Calu3 (cell line): ENCODE results near the gene KMO. TPM values are rescaled to one million over a fixed set of nuclear protein-coding genes. Genes with fewer than 3 reads are reported as not detected.

Experiments
- BruUV-seq: library from RNA; stranded (reverse); fragments of 400-500 nt; replicated peaks from 2 replicates; lab custom pipeline; 2021; lab: Mats Ljungman, UMichigan
- CTCF ChIA-PET: fragments of 300-600 bp; sonication (Branson Sonifier 250); formaldehyde crosslinking; loops from one replicate; lab custom pipeline; 2022; ENCODE audit warnings: antibody characterized with exemption; lab: Charles Lee
- DNase-seq: peaks from one replicate; pipeline ENCODE4 v3.0.0; 2022
- H3K27ac Mint-ChIP-seq: one replicate; pipeline ENCODE4 v1.8.0; 2022; ENCODE audit warnings: mixed read lengths; ENCODE audit not compliant: unreplicated experiment
- H3K27me3 Mint-ChIP-seq: one replicate; pipeline ENCODE4 v1.8.0; 2022; ENCODE audit warnings: mixed read lengths; ENCODE audit not compliant: unreplicated experiment
- H3K36me3 Mint-ChIP-seq: one replicate; pipeline ENCODE4 v1.8.0; 2022; ENCODE audit warnings: mild to moderate bottlenecking, moderate library complexity, mixed read lengths; ENCODE audit not compliant: insufficient read depth, unreplicated experiment
- H3K4me1 Mint-ChIP-seq: one replicate; pipeline ENCODE4 v1.8.0; 2022; ENCODE audit warnings: mild to moderate bottlenecking, low read depth, mixed read lengths; ENCODE audit not compliant: unreplicated experiment
- H3K4me3 Mint-ChIP-seq: one replicate; pipeline ENCODE4 v1.8.0; 2022; ENCODE audit warnings: mild to moderate bottlenecking, low read depth, moderate library complexity, mixed read lengths; ENCODE audit not compliant: unreplicated experiment
- H3K9me3 Mint-ChIP-seq: one replicate; pipeline ENCODE4 v1.8.0; 2022; ENCODE audit warnings: low read depth, mixed read lengths; ENCODE audit not compliant: unreplicated experiment
- CTCF ChIP-seq: fragments of 200-600 bp; IDR thresholded peaks from one replicate; pipeline ENCODE4 v1.8.0; 2022; ENCODE audit warnings: antibody characterized with exemption; ENCODE audit not compliant: unreplicated experiment
- intact Hi-C: fragments of 100-400 bp; cut with micrococcal nuclease; formaldehyde crosslinking; loops from one replicate; pipeline ENCODE4 v1.10.0; 2022; ENCODE audit not compliant: unreplicated experiment
- total RNA-seq: library from RNA; stranded (reverse); gene quantifications from 2 replicates; pipeline ENCODE4 v1.2.3, GENCODE V29; 2022

The KMO gene
- total RNA-seq, 1 experiment from 2014 or later: 0.85 TPM

- no peak for TF ChIP-seq CTCF
- H3K9me3 Mint-ChIP-seq: no peaks in the 10 kb centered on the region
- CTCF ChIA-PET: interaction anchor here (1.4 to 1.9 kb wide), 2 partner anchors 91 to 108 kb away, joined by 3 to 4 read pairs; no protein-coding TSS in a partner anchor
- BruUV-seq: no TSS peak
- DNase-seq: peak; percentile 96
- H3K27ac Mint-ChIP-seq: peak within 1 kb of the TSS; percentile 48
- no peak within 1 kb of the TSS for H3K4me3 Mint-ChIP-seq
- intact Hi-C loops: no loop called here
- no peaks in the 10 kb centered on the region for H3K4me1 Mint-ChIP-seq
- peaks cover 4% of the 10 kb centered on the region for H3K36me3 Mint-ChIP-seq
- no peaks in the 10 kb centered on the region for H3K27me3 Mint-ChIP-seq
Observed at GRCh38 chr1:241519308-241520079, 12.7 kb upstream of the KMO start, which contains the start of gene FH. FH (minus strand) TSS chr1:241519755; CDS start chr1:241519722, 33 bp downstream.

GRCh38 chr1:241520080-241520465 lies 12.1 kb upstream of the KMO start:
- BruUV-seq: no TSS peak
- CTCF ChIA-PET: interaction anchor here (1.4 kb wide), 1 partner anchor 91 kb away, joined by 3 read pairs; no protein-coding TSS in a partner anchor
- Mint-ChIP-seq H3K27ac (no peak overlapping the region), H3K9me3 (no peaks in the 10 kb centered on the region), H3K36me3 (peaks cover 4% of the 10 kb centered on the region), H3K4me1 (no peaks in the 10 kb centered on the region), H3K27me3 (no peaks in the 10 kb centered on the region), H3K4me3 (no peak overlapping the region)
- no peak for DNase-seq
- intact Hi-C loops: no loop called here
- no peak for TF ChIP-seq CTCF

DNA sequence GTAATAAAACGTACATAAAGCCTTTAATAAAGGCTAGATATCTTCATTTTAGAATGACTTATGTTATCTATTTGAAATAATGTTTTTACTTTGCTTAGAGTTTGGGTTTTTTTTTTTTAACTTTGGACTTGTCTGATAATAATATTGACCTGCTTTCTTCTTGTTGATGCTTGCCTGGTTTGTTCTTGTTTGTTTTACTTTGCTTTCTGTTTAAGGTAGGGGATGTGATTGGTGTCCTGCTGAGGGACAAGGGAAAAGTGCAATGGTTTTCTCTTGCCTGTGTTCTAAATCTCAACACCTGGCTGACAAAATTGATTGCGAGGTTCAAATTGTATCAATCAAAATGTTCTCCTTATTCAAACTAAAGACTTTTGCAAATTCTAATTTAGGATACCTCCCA lies 10.5 kb upstream of the KMO start:
- intact Hi-C loops: no loop called here
- Mint-ChIP-seq H3K9me3 (no peaks in the 10 kb centered on the region), H3K4me1 (no peaks in the 10 kb centered on the region), H3K27me3 (no peaks in the 10 kb centered on the region), H3K4me3 (no peak overlapping the region), H3K36me3 (no peaks in the 10 kb centered on the region), H3K27ac (no peak overlapping the region)
- DNase-seq: no peak
- no TSS peak for BruUV-seq
- CTCF ChIA-PET: no interaction called here
- no peak for TF ChIP-seq CTCF

DNA sequence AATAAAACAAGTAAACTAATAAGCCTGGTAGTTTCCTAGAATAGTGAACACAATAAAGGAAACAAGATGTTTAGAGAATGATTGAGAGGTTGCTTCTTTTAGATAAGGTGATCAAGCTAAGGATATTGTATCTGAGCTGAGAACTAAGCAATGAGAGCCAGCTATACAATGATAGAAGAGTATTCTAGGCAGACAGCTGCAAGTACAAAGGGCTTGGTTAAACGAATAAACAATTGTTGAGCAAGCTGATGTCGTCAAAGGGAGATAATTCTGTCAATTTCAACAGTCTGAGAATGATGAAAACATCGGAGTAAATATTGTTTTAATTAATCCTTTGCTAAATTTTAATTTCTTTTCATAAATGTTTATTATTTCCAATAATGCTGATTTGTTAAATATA lies 7.2 kb upstream of the KMO start:
- intact Hi-C loops: no loop called here
- BruUV-seq: no TSS peak
- Mint-ChIP-seq H3K4me1 (no peaks in the 10 kb centered on the region), H3K27ac (no peak overlapping the region), H3K9me3 (no peaks in the 10 kb centered on the region), H3K36me3 (no peaks in the 10 kb centered on the region), H3K27me3 (no peaks in the 10 kb centered on the region), H3K4me3 (no peak overlapping the region)
- no peak for DNase-seq
- CTCF ChIA-PET: interaction anchor here (1.1 kb wide), 1 partner anchor 14 kb away, joined by 3 read pairs; no protein-coding TSS in a partner anchor
- no peak for TF ChIP-seq CTCF
